ENCODE results near the gene UACA. TPM values are rescaled to one million over a fixed set of nuclear protein-coding genes. Genes with fewer than 3 reads are reported as not detected.

The UACA gene
- polyA plus RNA-seq, 1 of the 3 experiments (the other 2 are of a cell fraction): 35.9 TPM

DNA sequence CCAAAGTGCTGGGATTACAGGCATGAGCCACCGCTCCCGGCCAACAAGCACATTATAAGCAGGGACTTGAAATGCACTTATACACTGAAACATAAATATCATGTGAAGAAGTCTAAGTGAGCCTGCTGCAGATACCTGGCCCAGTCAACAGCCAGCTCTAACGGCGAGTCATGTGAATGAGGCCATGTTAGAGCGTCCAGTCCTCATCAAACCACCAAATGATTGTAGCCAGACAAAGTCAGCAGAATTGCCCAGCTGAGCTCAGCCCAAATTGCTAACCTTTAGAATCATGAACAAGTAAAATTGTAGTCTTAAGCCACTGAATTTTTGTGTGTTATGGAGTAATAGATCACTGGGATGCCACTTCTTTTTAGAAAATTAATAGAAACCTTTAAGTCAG, 37.8 kb upstream of the UACA start:
- Histone ChIP-seq H3K4me1 (ENCODE audit: control insufficient read depth in 1 of 2, insufficient read depth in 2 of 2, low read depth in 1 of 2, low read length in 1 of 2) (peaks cover 0 to 44% of the 10 kb centered on the region in 2 experiments; a peak in 3 of 4 replicates), H3K27me3 (ENCODE audit: insufficient read depth) (no peaks in the 10 kb centered on the region), H3K4me3 (ENCODE audit: low read depth in 2 of 2, low read length in 1 of 2) (no peak overlapping the region), H3K4me2 (peak overlapping the region; percentile 14; the same call in 1 of the 2 replicates), H3F3A (replicated peaks; ENCODE audit: insufficient read depth) (peaks cover 52% of the 10 kb centered on the region), H3K9me3 (no peaks in the 10 kb centered on the region), H3K9ac (no peak overlapping the region), H3K27ac (ENCODE audit: low read depth in 2 of 2, low read length in 1 of 2) (peak overlapping the region; percentile 4 to 90; a peak in 3 of 4 replicates), H3K9me2 (no peaks in the 10 kb centered on the region), H3K36me3 (replicated peaks in 1 of 2; ENCODE audit: control insufficient read depth in 1 of 2, insufficient read depth in 2 of 2, low read length in 1 of 2) (no peaks in the 10 kb centered on the region), H3K79me2 (ENCODE audit: insufficient read depth) (peaks cover 3% of the 10 kb centered on the region; the same call in 1 of the 2 replicates), H4K20me1 (ENCODE audit: insufficient read depth) (no peaks in the 10 kb centered on the region), H2AFZ (ENCODE audit: low read depth) (no peak overlapping the region)
- ChIA-PET CTCF (interaction anchor here (1.8 to 2.5 kb wide), 3 partner anchors 11 to 79 kb away, joined by 5 to 23 read pairs (median 6); no protein-coding TSS in a partner anchor), POLR2A (no interaction called here)
- 85% methylated on average over 5 of the region's 5 CpGs for WGBS (ENCODE audit: low lambda C conversion rate)
- no peak for DNase-seq
- TF ChIP-seq FOSL2 (IDR thresholded peaks at IDR 0.05; ENCODE audit: borderline replicate concordance, low read depth): 0 out of 2 replicates have a peak, but pooled peaks have one; percentile 2
- TF ChIP-seq, protein P1, sequence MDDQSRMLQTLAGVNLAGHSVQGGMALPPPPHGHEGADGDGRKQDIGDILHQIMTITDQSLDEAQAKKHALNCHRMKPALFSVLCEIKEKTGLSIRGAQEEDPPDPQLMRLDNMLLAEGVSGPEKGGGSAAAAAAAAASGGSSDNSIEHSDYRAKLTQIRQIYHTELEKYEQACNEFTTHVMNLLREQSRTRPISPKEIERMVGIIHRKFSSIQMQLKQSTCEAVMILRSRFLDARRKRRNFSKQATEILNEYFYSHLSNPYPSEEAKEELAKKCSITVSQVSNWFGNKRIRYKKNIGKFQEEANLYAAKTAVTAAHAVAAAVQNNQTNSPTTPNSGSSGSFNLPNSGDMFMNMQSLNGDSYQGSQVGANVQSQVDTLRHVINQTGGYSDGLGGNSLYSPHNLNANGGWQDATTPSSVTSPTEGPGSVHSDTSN (IDR thresholded peaks at IDR 0.05): peak; percentile 32; the same call in 1 of the 2 replicates
- TF ChIP-seq RXRA (IDR thresholded peaks at IDR 0.05; ENCODE audit: borderline replicate concordance, low read depth): no peak
- no peak for TF ChIP-seq SMC3 (IDR thresholded peaks at IDR 0.05; ENCODE audit: low read depth, low read length)

DNA sequence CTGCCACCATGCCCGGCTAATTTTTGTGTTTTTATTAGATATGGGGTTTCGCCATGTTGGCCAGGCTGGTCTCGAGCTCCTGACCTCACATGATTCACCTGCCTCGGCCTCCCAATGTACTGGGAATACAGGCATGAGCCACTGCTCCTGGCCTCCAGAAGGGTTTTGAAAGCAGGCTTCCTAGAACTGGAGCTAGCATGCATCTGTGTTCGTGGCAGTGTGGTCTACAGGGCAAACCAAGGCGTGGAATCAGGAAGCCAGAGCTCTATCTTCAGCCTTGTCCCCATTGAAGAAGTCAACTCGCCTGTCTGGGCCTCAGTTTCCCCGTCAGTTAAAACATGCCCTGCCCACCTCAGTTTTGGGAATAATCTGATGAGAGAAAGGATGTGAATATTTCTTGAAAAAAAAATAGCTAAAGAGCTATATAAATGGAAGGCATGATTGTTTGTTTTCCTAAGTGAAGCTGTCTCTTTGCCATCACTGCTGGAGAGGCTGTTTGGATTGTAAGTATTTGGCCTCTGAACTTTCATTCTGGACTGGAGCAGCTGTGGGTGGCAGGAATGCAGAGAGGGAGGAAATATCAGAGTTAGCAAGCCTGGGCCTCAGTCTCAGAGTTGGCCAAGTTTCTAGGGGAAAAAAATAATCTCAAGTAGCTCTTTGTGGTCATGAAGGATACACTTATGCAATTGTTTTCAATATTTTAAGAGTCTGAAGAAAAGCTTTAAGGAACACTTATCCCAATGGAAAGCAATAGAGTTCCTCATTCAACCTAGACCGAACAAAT, 36.5 kb upstream of the UACA start:
- H2AFZ ChIP-seq (ENCODE audit: low read depth): no peak overlapping the region; the same call in 1 of the 2 replicates
- DNase-seq: no peak
- ChIA-PET POLR2A (no interaction called here), CTCF (interaction anchor here (0.8 to 4.0 kb wide), 8 partner anchors 10 to 644 kb away, joined by 3 to 23 read pairs (median 6); no protein-coding TSS in a partner anchor)
- 89% methylated on average over 9 of the region's 9 CpGs for WGBS (ENCODE audit: low lambda C conversion rate)
- peaks cover 3% of the 10 kb centered on the region; the same call in 1 of the 2 replicates for H3K79me2 ChIP-seq (ENCODE audit: insufficient read depth)
- peaks cover 0 to 50% of the 10 kb centered on the region in 2 experiments; a peak in 3 of 4 replicates for H3K4me1 ChIP-seq (ENCODE audit: control insufficient read depth in 1 of 2, insufficient read depth in 2 of 2, low read depth in 1 of 2, low read length in 1 of 2)
- peaks cover 62% of the 10 kb centered on the region for H3F3A ChIP-seq (replicated peaks; ENCODE audit: insufficient read depth)
- H4K20me1 ChIP-seq (ENCODE audit: insufficient read depth): no peaks in the 10 kb centered on the region
- H3K9me2 ChIP-seq: no peaks in the 10 kb centered on the region
- no peaks in the 10 kb centered on the region for H3K27me3 ChIP-seq (ENCODE audit: insufficient read depth)
- peak overlapping the region; percentile 17; the same call in 1 of the 2 replicates for H3K9ac ChIP-seq
- H3K4me2 ChIP-seq: peak overlapping the region; percentile 56
- H3K36me3 ChIP-seq (replicated peaks in 1 of 2; ENCODE audit: control insufficient read depth in 1 of 2, insufficient read depth in 2 of 2, low read length in 1 of 2): no peaks in the 10 kb centered on the region
- H3K27ac ChIP-seq (ENCODE audit: low read depth in 2 of 2, low read length in 1 of 2): peak overlapping the region; percentile 70 to 90; a peak in 3 of 4 replicates
- H3K9me3 ChIP-seq: no peaks in the 10 kb centered on the region
- no peak overlapping the region for H3K4me3 ChIP-seq (ENCODE audit: low read depth in 2 of 2, low read length in 1 of 2)
- TF ChIP-seq NFIC (IDR thresholded peaks at IDR 0.05; ENCODE audit: borderline replicate concordance) (peak; percentile 90), GATA2 (CRISPR knock-in tag; IDR thresholded peaks at IDR 0.05) (no peak), GABPA (IDR thresholded peaks at IDR 0.05; ENCODE audit: low read depth) (peak; percentile 15; the same call in 1 of the 2 replicates), TCF12 (IDR thresholded peaks at IDR 0.05) (peak; percentile 90), RCOR1 (IDR thresholded peaks at IDR 0.05; ENCODE audit: low read length) (no peak), FOSL2 (IDR thresholded peaks at IDR 0.05; ENCODE audit: borderline replicate concordance, low read depth) (peak; percentile 31; the same call in 1 of the 2 replicates), RFX5 (IDR thresholded peaks at IDR 0.05; ENCODE audit: low read length) (no peak), RXRA (IDR thresholded peaks at IDR 0.05; ENCODE audit: borderline replicate concordance, low read depth) (peak; percentile 71; the same call in 1 of the 2 replicates), EP300 (IDR thresholded peaks at IDR 0.05; ENCODE audit: borderline replicate concordance in 1 of 2, low read depth in 1 of 2, low read length in 1 of 2) (peak in 1 of 2 experiments; percentile 89; a peak in 1 of 4 replicates), FOXM1 (IDR thresholded peaks at IDR 0.05; ENCODE audit: low read depth) (peak; percentile 52; the same call in 1 of the 2 replicates), NRF1 (IDR thresholded peaks at IDR 0.05; ENCODE audit: low read depth, low read length) (no peak), SMC3 (IDR thresholded peaks at IDR 0.05; ENCODE audit: low read depth, low read length) (no peak), TAF1 (IDR thresholded peaks at IDR 0.05; ENCODE audit: borderline replicate concordance, low read depth, low read length) (no peak)
- TF ChIP-seq, protein P2, sequence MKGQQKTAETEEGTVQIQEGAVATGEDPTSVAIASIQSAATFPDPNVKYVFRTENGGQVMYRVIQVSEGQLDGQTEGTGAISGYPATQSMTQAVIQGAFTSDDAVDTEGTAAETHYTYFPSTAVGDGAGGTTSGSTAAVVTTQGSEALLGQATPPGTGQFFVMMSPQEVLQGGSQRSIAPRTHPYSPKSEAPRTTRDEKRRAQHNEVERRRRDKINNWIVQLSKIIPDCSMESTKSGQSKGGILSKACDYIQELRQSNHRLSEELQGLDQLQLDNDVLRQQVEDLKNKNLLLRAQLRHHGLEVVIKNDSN (IDR thresholded peaks at IDR 0.05; ENCODE audit: borderline replicate concordance, low read depth): no peak
- TF ChIP-seq, protein P3, sequence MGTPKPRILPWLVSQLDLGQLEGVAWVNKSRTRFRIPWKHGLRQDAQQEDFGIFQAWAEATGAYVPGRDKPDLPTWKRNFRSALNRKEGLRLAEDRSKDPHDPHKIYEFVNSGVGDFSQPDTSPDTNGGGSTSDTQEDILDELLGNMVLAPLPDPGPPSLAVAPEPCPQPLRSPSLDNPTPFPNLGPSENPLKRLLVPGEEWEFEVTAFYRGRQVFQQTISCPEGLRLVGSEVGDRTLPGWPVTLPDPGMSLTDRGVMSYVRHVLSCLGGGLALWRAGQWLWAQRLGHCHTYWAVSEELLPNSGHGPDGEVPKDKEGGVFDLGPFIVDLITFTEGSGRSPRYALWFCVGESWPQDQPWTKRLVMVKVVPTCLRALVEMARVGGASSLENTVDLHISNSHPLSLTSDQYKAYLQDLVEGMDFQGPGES (IDR thresholded peaks at IDR 0.05; ENCODE audit: low read depth, low read length): no peak
- TF ChIP-seq, protein P1 (IDR thresholded peaks at IDR 0.05): peak; percentile 84
- TF ChIP-seq, protein P4, sequence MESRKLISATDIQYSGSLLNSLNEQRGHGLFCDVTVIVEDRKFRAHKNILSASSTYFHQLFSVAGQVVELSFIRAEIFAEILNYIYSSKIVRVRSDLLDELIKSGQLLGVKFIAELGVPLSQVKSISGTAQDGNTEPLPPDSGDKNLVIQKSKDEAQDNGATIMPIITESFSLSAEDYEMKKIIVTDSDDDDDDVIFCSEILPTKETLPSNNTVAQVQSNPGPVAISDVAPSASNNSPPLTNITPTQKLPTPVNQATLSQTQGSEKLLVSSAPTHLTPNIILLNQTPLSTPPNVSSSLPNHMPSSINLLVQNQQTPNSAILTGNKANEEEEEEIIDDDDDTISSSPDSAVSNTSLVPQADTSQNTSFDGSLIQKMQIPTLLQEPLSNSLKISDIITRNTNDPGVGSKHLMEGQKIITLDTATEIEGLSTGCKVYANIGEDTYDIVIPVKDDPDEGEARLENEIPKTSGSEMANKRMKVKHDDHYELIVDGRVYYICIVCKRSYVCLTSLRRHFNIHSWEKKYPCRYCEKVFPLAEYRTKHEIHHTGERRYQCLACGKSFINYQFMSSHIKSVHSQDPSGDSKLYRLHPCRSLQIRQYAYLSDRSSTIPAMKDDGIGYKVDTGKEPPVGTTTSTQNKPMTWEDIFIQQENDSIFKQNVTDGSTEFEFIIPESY (IDR thresholded peaks at IDR 0.05; ENCODE audit: borderline replicate concordance, low read depth): no peak
- TF ChIP-seq, protein P5, sequence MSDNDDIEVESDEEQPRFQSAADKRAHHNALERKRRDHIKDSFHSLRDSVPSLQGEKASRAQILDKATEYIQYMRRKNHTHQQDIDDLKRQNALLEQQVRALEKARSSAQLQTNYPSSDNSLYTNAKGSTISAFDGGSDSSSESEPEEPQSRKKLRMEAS (IDR thresholded peaks at IDR 0.05; ENCODE audit: low read depth): peak; percentile 37; the same call in 1 of the 2 replicates

Measured in SK-N-SH (cell line).